GM18951 (cell line): ENCODE measurements around the gene SCG3.

Experiments
- POLR2A ChIP-seq: IDR thresholded peaks from 4 replicates; pipeline ENCODE4 v1.6.1; 2011; ENCODE audit warnings: mild to moderate bottlenecking; ENCODE audit not compliant: insufficient read length, insufficient read depth; ENCODE audit errors: extremely low read depth
- in situ Hi-C: fragments of 300-500 bp; cut with MboI; formaldehyde crosslinking; loops from one replicate; pipeline ENCODE4 v1.12.0; 2022; ENCODE audit warnings: low sequenced_read_pairs, mixed read lengths, inconsistent platforms; ENCODE audit not compliant: unreplicated experiment

Gene SCG3

GRCh38 chr15:51768018-51768417, 86.7 kb downstream of the SCG3 start:
- no peak for TF ChIP-seq POLR2A

More at GRCh38 chr15:51768018-51768417, 86.7 kb downstream of the SCG3 start:
- in situ Hi-C loops = no loop called here
